Retina (tissue), 1 donor: ENCODE results near the gene PROKR2.

Experiments used
- DNase-seq: peaks from one replicate; pipeline ENCODE4 v3.0.0-alpha.2; 2016

The PROKR2 gene

GRCh38 chr20:5316188-5317158 is at the start of gene PROKR2:
Gene PROKR2 (minus strand): TSS chr20:5316954. CDS start chr20:5314369, 2,585 bp downstream.
- peak; percentile 67 for DNase-seq

GRCh38 chr20:5364997-5365597 is 48.3 kb upstream of the PROKR2 start:
- no peak for DNase-seq

DNA sequence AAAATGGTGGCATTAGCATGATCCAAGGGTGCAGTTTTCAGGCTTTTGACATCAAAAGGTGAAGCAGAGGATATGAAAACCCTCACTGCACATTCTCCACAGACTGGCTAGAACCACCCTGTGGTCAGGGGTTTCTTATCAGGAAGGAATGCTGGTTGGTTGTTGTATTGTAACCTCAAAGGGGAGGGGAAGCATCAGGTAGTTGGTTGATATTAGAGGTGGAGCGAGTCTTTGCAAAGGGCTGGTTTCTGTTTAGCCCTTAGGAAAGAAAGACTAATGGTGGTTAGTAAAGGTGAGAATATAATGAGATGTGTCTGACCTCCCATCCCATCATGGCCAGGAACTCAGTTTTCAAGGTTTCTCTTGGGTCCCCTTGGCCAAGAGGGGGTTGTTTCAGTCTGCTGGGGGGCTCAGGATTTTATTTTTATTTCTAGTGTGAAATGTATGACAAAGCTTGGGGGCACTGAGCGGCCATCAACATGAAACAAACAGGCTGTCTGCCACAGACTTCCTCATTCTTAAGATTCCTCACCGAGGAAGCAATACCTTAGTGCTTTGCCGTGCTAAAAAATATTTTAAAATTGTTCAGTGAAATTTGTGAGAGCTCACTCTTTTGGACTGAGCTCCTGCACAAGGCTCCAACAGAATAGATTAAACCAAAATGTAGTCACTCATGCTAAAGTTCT is 47.5 kb upstream of the PROKR2 start:
- no peak for DNase-seq

DNA sequence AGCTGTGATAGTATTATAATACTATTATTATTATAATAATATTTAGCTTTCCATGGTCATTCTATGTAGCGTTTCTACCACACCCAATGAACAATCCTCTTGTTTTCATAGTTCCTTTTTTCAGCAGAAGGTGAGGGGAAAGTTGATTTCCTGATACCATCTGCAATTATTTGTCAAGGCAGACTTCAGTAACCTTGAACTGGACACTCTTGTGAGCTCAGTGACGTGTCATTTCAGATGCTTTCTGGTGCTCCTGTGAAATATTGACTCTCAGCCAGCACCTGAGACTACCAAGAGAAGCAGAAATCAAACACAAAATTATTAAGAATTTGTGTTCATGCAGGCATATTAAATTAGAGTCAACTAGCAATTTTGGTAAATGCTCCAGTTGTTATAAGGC is 46.0 kb upstream of the PROKR2 start:
- DNase-seq: no peak

GRCh38 chr20:5361176-5361575 is 44.4 kb upstream of the PROKR2 start:
- DNase-seq: no peak

DNA sequence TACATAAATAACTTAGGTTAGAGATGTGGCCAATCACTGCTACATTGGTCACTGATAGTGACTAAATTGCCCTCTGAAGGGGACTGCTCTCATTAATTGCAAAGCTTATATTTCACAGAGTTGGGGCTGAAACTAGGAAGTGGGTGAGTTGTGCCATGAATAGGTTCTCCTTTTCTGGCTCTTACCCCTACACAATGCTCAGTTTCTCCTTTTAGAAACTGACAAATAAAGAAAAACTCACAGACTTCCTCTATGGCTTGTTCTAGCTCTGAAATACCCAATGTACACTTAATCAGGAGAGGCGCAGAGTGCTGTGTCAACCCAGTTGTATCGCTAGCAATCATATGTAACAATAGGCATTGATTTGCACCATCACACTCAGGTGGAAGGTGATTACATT is 41.2 kb upstream of the PROKR2 start:
- no peak for DNase-seq

- no peak for DNase-seq
Measured at GRCh38 chr20:5356941-5357340, 40.2 kb upstream of the PROKR2 start.

- DNase-seq: no peak
Measured at GRCh38 chr20:5354901-5355300, 38.1 kb upstream of the PROKR2 start.

- no peak for DNase-seq
Measured at GRCh38 chr20:5353624-5354496, 37.1 kb upstream of the PROKR2 start.

- DNase-seq: no peak
Measured at GRCh38 chr20:5349448-5349847, 32.7 kb upstream of the PROKR2 start.

- no peak for DNase-seq
Measured at GRCh38 chr20:5342021-5342420, 25.3 kb upstream of the PROKR2 start.

GRCh38 chr20:5331340-5331739 is 14.6 kb upstream of the PROKR2 start:
- no peak for DNase-seq

DNA sequence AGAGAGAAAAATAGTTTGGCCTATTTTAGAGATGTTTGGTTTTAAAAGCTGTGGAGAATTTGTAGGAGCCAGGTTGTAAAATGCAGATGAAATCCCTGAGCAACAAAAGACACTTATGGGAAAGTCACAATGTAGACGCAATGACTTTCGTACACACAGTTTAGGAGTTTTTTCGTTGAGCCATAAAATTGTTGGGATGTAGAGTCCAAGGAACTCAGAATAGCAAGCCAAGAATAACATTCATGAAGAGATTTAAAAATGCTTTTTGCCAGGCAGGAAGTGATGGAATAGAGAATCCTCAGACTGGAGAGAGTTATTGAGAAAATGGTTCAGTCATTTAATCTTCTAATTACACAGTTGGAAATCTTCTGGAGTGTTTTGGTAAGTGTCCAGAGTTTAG is 11.5 kb upstream of the PROKR2 start:
- no peak for DNase-seq

DNA sequence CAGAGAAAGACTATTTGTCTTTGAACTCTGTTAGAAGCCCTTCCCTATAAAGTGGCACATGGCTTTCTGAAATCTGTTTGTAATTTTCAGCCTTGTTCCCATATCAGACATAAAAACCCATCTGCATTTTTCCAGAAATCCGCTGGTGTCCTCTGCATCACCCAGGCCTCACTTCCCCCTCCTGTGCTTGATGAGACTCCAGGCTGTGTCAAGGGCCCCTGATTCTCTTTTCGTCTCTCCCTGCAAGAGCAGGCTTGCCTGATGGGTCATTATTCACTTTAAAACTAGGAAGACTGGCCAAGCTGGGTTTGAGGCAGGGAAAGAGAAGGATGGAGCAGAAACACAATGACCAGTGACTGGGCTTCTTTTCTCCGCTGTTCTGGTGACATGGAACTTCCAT is 10.6 kb upstream of the PROKR2 start:
- DNase-seq: no peak

DNA sequence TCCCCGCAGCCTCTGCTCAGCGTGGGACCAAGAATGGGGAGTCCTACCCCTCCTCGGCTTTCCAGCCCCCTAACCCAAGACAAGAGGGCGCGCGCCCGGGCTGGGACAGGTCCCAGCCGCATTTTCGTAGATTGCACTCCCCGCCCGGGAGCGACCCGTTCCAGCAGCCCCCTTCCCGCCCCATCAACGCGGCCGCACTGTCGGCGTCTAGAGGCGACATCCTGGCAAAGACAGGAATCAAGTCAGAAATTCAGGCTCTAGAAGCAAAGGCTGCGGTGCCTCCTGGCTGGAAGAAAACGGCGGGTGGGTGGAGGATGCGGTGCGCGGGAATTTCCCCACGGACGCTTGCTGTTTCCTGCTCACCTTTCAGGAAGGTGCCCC is 957 bp downstream of the PROKR2 start:
- no peak for DNase-seq

- DNase-seq: no peak
Measured at GRCh38 chr20:5313916-5314315, 2.8 kb downstream of the PROKR2 start.

- DNase-seq: no peak
Measured at GRCh38 chr20:5312518-5312917, 4.2 kb downstream of the PROKR2 start.

- no peak for DNase-seq
Measured at GRCh38 chr20:5309971-5310370, 6.8 kb downstream of the PROKR2 start.

- no peak for DNase-seq
Measured at GRCh38 chr20:5298811-5299210, 17.9 kb downstream of the PROKR2 start.

- no peak for DNase-seq
Measured at GRCh38 chr20:5297280-5298004, 19.3 kb downstream of the PROKR2 start.

GRCh38 chr20:5290596-5290995 is 26.2 kb downstream of the PROKR2 start:
- DNase-seq: no peak

DNA sequence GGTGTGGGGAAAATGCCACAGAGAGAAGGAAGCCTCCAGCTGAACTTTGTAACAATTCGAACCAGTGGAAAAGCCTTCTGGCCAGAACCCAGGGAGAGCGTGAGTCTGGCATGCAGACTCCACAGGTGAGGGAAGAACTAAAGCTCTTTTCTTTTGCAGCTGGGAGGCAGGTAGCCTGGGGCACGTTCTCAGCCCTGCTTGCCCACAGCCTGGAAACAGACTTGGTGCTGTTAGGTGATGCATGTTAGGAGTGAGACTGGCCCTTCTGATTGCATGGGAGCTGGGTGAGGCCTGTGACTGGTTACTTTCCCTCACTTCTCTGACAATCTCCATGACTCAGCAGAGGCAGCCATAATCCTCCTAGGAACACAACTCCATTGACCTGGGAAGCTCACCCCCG is 34.2 kb downstream of the PROKR2 start:
- no peak for DNase-seq
